Ascending aorta (tissue), 2 donors: Measurements from ENCODE around the gene TIMM17B. TPM values are rescaled to one million over a fixed set of nuclear protein-coding genes. Genes with fewer than 3 reads are reported as not detected.

Source experiments
- DNase-seq, 2 donors: peaks; one replicate each; pipeline ENCODE4 v3.0.0-alpha.2; 2019; ENCODE audit warnings: low spot score in 2 of 2
- H3K27ac ChIP-seq, 2 donors: fragments of 200-600 bp; sonication (generic); one replicate each; pipeline ENCODE4 v1.5.1; 2016 to 2017; ENCODE audit warnings: mild to moderate bottlenecking in 1 of 2
- H3K27me3 ChIP-seq: fragments of 200-600 bp; sonication (generic); one replicate; pipeline ENCODE4 v1.5.1; 2017
- H3K36me3 ChIP-seq, 2 donors: fragments of 200-600 bp; sonication (generic); one replicate each; pipeline ENCODE4 v1.5.1; 2016
- H3K4me1 ChIP-seq, 2 donors: fragments of 200-600 bp; sonication (generic); one replicate each; pipeline ENCODE4 v1.5.1; 2016 to 2017; ENCODE audit warnings: mild to moderate bottlenecking in 1 of 2
- H3K4me3 ChIP-seq, 2 donors: fragments of 200-600 bp; sonication (generic); one replicate each; pipeline ENCODE4 v1.5.1; 2016 to 2017; ENCODE audit warnings: mild to moderate bottlenecking in 1 of 2
- H3K9me3 ChIP-seq, 2 donors: fragments of 200-600 bp; sonication (generic); one replicate each; pipeline ENCODE4 v1.5.1; 2016
- CTCF ChIP-seq, 3 experiments: fragments of 200-600 bp in 2 of 3; fragments of 450-650 bp in 1 of 3; sonication (generic) in 2 of 3; IDR thresholded peaks; one replicate each; pipeline ENCODE4 v1.5.1; 2016 to 2019; ENCODE audit warnings: antibody characterized with exemption in 3 of 3, mild to moderate bottlenecking in 1 of 3, moderate library complexity in 1 of 3
- intact Hi-C: fragments of 100-400 bp; cut with DNase I; formaldehyde crosslinking; loops from one replicate; pipeline ENCODE4 v1.15.1; 2023
- total RNA-seq: library from RNA; depleted of rRNA; stranded (reverse); fragments of >200 nt; gene quantifications from one replicate; pipeline ENCODE4 v1.1.0, GENCODE V29; 2016

The TIMM17B gene
- total RNA-seq, 1 donor from 2014 or later: 15.3 TPM

- Histone ChIP-seq H3K27me3 (no peaks in the 10 kb centered on the region), H3K4me3 (peak overlapping the region; percentile 36 to 74), H3K36me3 (no peaks in the 10 kb centered on the region), H3K9me3 (no peaks in the 10 kb centered on the region), H3K4me1 (peaks cover 0 to 3% of the 10 kb centered on the region in 2 donors), H3K27ac (peak overlapping the region; percentile 74 to 91)
- peak; percentile 69 to 96 for DNase-seq
- TF ChIP-seq CTCF (IDR thresholded peaks at IDR 0.05): peak; percentile 89 to 92 (median 91)
- intact Hi-C loops: loop anchor here (2.0 to 10.0 kb wide), 5 partner anchors 27 to 383 kb away; partner anchors contain the start of genes MAGIX, RBM3, SUV39H1 and TBC1D25
Measured at GRCh38 chrX:48917139-48918001, 19.8 kb upstream of the TIMM17B start.

GRCh38 chrX:48914593-48915493 lies 17.3 kb upstream of the TIMM17B start:
- intact Hi-C loops: loop anchor here (5.0 to 10.0 kb wide), 3 partner anchors 250 to 380 kb away; partner anchors contain the start of genes MAGIX, RBM3 and TBC1D25
- Histone ChIP-seq H3K4me3 (no peak overlapping the region), H3K27me3 (no peaks in the 10 kb centered on the region), H3K9me3 (no peaks in the 10 kb centered on the region), H3K36me3 (no peaks in the 10 kb centered on the region), H3K4me1 (peaks cover 0 to 3% of the 10 kb centered on the region in 2 donors), H3K27ac (no peak overlapping the region)
- TF ChIP-seq CTCF (IDR thresholded peaks at IDR 0.05): no peak
- no peak for DNase-seq

- intact Hi-C loops: loop anchor here (10.0 kb wide), 2 partner anchors 251 to 379 kb away; partner anchors contain the start of genes MAGIX and TBC1D25
- no peak for TF ChIP-seq CTCF (IDR thresholded peaks at IDR 0.05)
- H3K36me3 ChIP-seq: no peaks in the 10 kb centered on the region
- H3K9me3 ChIP-seq: no peaks in the 10 kb centered on the region
- no peak for DNase-seq
- H3K27me3 ChIP-seq: no peaks in the 10 kb centered on the region
- H3K27ac ChIP-seq: no peak overlapping the region
- peaks cover 0 to 3% of the 10 kb centered on the region in 2 donors for H3K4me1 ChIP-seq
- H3K4me3 ChIP-seq: no peak overlapping the region
Measured at GRCh38 chrX:48913605-48914366, 16.2 kb upstream of the TIMM17B start.

- Histone ChIP-seq H3K36me3 (no peaks in the 10 kb centered on the region), H3K27ac (peak within 1 kb of the TSS; percentile 72 to 73), H3K9me3 (no peaks in the 10 kb centered on the region), H3K4me1 (no peaks in the 10 kb centered on the region), H3K27me3 (no peaks in the 10 kb centered on the region), H3K4me3 (peak within 1 kb of the TSS; percentile 56 to 62)
- no peak for TF ChIP-seq CTCF (IDR thresholded peaks at IDR 0.05)
- peak in 1 of 2 donors; percentile 87 for DNase-seq
- intact Hi-C loops: loop anchor here (10.0 kb wide), 2 partner anchors 253 to 377 kb away; partner anchors contain the start of genes MAGIX and TBC1D25
Measured at GRCh38 chrX:48911412-48912182, 14.0 kb upstream of the TIMM17B start, which contains the start of gene SLC35A2. Gene SLC35A2, minus strand, starts transcription at chrX:48911646. Its CDS starts 10 bp downstream, at chrX:48911636.
